Subcutaneous adipose tissue (tissue), 4 donors: ENCODE results near the gene FREM2. TPM values are rescaled to one million over a fixed set of nuclear protein-coding genes. Genes with fewer than 3 reads are reported as not detected.

Experiments used
- total RNA-seq, 4 donors: library from RNA; depleted of rRNA; stranded (reverse); fragments of >200 nt; gene quantifications; one replicate each; pipeline ENCODE4 v1.1.0, GENCODE V29; 2016
- TF ChIP-seq, protein P1 (sequence below): fragments of 450-650 bp; IDR thresholded peaks from one replicate; pipeline ENCODE4 v1.5.1; 2016; ENCODE audit warnings: low read depth, mild to moderate bottlenecking, control low read depth, antibody characterized with exemption, moderate library complexity

The FREM2 gene
- total RNA-seq, 4 donors from 2014 or later, result under 0.01 to 2.9 (median 0.09) TPM

GRCh38 chr13:38871275-38871674 lies 184.4 kb downstream of the FREM2 start:
- TF ChIP-seq, protein P1, sequence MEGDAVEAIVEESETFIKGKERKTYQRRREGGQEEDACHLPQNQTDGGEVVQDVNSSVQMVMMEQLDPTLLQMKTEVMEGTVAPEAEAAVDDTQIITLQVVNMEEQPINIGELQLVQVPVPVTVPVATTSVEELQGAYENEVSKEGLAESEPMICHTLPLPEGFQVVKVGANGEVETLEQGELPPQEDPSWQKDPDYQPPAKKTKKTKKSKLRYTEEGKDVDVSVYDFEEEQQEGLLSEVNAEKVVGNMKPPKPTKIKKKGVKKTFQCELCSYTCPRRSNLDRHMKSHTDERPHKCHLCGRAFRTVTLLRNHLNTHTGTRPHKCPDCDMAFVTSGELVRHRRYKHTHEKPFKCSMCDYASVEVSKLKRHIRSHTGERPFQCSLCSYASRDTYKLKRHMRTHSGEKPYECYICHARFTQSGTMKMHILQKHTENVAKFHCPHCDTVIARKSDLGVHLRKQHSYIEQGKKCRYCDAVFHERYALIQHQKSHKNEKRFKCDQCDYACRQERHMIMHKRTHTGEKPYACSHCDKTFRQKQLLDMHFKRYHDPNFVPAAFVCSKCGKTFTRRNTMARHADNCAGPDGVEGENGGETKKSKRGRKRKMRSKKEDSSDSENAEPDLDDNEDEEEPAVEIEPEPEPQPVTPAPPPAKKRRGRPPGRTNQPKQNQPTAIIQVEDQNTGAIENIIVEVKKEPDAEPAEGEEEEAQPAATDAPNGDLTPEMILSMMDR, result no peak

DNA sequence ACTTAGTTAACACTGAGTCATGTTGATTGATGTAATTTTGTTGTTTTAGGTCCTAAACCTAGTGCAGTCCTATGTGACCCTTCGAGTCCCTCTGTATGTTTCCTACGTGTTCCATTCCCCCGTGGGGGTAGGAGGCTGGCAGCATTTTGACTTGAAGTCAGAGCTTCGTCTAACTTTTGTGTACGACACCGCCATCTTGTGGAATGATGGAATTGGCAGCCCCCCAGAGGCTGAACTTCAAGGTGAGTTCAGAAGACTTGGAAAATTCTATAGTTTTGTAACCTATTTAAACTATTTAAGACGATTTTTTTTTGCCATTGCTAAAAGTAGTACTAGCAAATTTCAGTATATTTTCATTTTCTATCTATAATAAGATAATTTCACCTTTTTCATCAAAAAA lies 185.8 kb downstream of the FREM2 start:
- TF ChIP-seq, protein P1, result no peak

DNA sequence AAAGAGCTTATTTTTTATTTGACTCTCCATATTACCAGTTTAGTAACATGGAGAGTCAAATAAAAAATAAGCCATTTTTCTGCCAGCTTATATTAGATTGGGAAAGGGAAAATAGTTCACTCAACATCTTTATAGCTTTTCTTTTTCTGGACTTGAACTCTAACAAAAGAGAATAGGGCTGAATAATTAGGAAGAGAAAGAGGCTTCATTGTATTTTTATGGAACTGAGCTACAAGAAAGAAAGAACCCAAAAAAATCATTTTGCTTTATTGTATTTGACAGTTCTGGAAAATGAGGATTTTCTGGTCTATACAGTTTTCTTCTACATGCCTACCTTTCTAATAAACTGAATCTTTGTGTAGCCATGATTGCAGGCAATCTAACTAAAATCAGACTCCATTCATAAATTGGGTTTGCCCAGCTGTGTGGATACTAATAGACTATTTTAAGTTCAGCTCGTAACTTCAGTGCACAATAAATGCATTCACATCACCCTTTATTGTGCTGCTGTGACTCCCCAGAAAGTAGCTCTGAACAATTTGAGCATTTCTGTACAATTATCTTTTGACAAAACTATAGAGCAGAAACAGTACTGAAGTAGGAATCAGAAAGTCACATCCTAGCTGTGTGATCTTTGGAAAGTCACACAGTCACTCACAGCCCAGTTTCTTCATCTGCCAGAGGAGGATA lies 188.5 kb downstream of the FREM2 start:
- TF ChIP-seq, protein P1, result no peak

DNA sequence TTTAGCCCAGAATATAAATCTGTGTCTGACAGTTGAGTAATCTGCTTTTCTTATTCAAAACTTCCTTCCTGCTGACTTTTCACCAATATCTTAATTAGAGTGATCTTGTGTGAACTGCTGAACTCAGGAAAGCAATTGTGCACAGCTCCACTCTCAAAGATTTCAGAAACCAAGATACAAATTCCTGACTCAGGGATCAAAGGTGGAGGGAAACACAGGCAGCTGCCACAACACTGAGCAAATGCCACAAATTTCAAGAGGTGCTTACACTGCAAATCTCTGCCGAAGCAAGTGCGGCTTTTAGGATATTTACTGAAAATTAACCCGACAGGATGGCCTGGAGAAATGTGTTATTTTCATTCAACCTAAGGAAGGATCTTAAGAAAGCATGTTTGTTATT lies 192.4 kb downstream of the FREM2 start:
- TF ChIP-seq, protein P1, result no peak

GRCh38 chr13:38879786-38880185 lies 192.9 kb downstream of the FREM2 start:
- TF ChIP-seq, protein P1, result no peak

GRCh38 chr13:38880397-38880796 lies 193.5 kb downstream of the FREM2 start:
- TF ChIP-seq, protein P1, result no peak

DNA sequence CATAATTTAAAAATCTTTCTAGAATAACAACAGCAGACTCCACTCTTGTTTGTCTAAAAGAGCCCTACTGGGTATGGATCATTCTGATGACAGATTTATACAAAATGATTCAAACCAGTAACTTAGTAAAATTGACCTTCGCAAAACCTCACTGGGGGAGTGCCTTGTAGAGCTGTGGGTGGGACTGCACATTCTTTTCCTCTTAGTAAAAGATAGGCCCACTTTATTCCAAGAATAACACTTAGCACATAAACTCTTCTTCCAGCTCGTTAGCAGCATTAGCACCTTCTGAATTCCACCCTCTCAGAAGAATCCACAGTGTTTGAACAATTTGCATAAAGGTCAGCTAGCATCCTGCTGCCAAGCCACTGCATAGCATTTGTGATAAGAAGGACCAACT lies 196.9 kb downstream of the FREM2 start:
- TF ChIP-seq, protein P1, result no peak
